Measurements from ENCODE around the gene ACOX1.

DNA sequence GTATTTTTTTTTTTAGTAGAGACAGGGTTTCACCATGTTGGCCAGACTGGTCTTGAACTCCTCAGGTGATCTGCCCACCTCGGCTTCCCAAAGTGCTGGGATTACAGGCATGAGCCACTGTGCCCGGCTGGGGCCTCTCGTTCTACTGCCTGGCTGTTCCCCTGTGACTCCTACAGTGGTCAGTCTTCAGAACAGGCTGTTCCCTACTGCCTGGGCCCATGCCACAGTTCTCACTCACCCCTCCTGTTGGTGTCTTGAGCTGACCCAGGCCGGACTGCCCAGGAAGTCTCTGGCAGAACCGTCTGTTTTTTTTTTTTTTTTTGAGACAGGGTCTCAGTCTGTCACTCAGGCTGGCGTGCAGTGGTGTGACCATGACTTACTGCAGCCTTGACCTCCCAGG lies 24.9 kb upstream of the ACOX1 start:
- TF ChIP-seq POLR2AphosphoS5 (IDR thresholded peaks at IDR 0.05; ENCODE audit: low read depth) (no peak), GABPA (IDR thresholded peaks at IDR 0.05; ENCODE audit: low read depth) (no peak), REST (IDR thresholded peaks at IDR 0.05; ENCODE audit: insufficient replicate concordance, low read depth) (no peak), SPI1 (IDR thresholded peaks at IDR 0.05; ENCODE audit: borderline replicate concordance, low read depth) (no peak)
- TF ChIP-seq, protein P1, sequence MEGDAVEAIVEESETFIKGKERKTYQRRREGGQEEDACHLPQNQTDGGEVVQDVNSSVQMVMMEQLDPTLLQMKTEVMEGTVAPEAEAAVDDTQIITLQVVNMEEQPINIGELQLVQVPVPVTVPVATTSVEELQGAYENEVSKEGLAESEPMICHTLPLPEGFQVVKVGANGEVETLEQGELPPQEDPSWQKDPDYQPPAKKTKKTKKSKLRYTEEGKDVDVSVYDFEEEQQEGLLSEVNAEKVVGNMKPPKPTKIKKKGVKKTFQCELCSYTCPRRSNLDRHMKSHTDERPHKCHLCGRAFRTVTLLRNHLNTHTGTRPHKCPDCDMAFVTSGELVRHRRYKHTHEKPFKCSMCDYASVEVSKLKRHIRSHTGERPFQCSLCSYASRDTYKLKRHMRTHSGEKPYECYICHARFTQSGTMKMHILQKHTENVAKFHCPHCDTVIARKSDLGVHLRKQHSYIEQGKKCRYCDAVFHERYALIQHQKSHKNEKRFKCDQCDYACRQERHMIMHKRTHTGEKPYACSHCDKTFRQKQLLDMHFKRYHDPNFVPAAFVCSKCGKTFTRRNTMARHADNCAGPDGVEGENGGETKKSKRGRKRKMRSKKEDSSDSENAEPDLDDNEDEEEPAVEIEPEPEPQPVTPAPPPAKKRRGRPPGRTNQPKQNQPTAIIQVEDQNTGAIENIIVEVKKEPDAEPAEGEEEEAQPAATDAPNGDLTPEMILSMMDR (IDR thresholded peaks at IDR 0.05; ENCODE audit: insufficient read depth, low read length), result no peak

All from HL-60 (cell line).